ENCODE data around the gene PPP1R27.

DNA sequence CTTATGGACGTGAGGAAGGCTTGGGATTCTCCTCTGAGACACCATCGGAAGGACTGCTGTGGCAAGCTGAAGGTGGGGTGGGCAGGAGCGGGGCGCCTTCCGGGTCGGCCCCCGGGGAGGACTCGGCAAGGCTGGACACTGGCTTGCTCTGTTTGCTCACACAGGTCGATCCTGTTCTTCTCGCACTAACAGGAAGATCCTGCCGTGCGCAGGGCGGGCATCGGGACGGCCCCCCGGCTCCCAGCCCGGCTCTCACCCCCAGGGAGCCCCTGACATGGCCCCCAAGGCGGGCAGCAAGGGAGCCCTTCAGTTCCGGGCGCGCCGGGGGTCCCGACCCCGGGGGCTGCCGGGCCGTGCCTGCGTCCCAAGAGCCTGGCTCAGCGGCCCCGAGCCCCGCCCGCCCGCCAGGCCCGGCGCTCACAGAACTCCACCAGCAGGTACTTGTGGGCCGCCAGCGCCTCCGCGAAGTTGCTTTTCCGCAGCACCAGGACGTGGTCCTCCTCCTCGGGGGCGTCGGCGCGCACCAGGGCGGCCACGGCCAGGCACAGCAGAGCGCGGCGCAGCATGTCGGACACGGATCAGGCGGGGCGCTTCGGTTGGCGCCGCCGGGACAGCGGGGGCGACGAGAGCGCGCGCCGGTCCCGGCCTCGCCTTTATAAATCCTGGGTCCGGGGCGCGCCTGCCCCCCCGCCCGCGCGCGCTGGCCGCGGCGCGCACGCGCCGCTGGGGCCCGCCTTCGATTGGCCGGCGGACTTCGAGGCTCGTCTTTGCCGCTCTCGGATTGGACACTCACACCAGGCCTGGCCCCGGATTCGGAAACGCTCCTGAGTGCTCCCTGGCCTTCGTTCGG is 25.3 kb upstream of the PPP1R27 start, which contains the start of gene P4HB:
- TF ChIP-seq, protein P1, sequence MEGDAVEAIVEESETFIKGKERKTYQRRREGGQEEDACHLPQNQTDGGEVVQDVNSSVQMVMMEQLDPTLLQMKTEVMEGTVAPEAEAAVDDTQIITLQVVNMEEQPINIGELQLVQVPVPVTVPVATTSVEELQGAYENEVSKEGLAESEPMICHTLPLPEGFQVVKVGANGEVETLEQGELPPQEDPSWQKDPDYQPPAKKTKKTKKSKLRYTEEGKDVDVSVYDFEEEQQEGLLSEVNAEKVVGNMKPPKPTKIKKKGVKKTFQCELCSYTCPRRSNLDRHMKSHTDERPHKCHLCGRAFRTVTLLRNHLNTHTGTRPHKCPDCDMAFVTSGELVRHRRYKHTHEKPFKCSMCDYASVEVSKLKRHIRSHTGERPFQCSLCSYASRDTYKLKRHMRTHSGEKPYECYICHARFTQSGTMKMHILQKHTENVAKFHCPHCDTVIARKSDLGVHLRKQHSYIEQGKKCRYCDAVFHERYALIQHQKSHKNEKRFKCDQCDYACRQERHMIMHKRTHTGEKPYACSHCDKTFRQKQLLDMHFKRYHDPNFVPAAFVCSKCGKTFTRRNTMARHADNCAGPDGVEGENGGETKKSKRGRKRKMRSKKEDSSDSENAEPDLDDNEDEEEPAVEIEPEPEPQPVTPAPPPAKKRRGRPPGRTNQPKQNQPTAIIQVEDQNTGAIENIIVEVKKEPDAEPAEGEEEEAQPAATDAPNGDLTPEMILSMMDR (IDR thresholded peaks at IDR 0.05) = no peak
- TF ChIP-seq POLR2A (IDR thresholded peaks at IDR 0.05) (no peak), EP300 (IDR thresholded peaks at IDR 0.05) (no peak), POLR2AphosphoS5 (IDR thresholded peaks at IDR 0.05) (peak in 2 of 3 donors; percentile 87 to 94)
